SK-N-SH (cell line): ENCODE results near the gene THOC6. TPM values are rescaled to one million over a fixed set of nuclear protein-coding genes. Genes with fewer than 3 reads are reported as not detected.

Source experiments
- CTCF ChIA-PET: fragments of 300-600, 350-600 bp; formaldehyde crosslinking; extraction: SDS; loops from one replicate; lab custom pipeline; 2021; lab: Yijun Ruan, JAX
- POLR2A ChIA-PET: fragments of 350-600 bp; sonication (Branson Sonifier 250); formaldehyde crosslinking; extraction: SDS; loops from one replicate; lab custom pipeline; 2020; ENCODE audit warnings: antibody characterized with exemption, inconsistent platforms; lab: Yijun Ruan, JAX
- DNase-seq: peaks from one replicate; pipeline ENCODE4 v3.0.0; 2012
- H2AFZ ChIP-seq: fragments of 200-600 bp; sonication (generic); 2 replicates; pipeline ENCODE4 v1.8.1; 2016; ENCODE audit warnings: antibody characterized with exemption, mild to moderate bottlenecking, low read depth
- H3F3A ChIP-seq: fragments of 200-600 bp; sonication (generic); replicated peaks from 2 replicates; pipeline ENCODE3; 2016; ENCODE audit warnings: antibody characterized with exemption, mild to moderate bottlenecking; ENCODE audit not compliant: insufficient read depth
- H3K27ac ChIP-seq, 2 experiments: fragments of 200-500 bp in 1 of 2; fragments of 200-600 bp in 1 of 2; sonication (Bioruptor generic) in 1 of 2; sonication (generic), shearing (Covaris generic) in 1 of 2; 2 replicates each; pipeline versions ENCODE4 v1.5.1 to v1.6.1; 2014 to 2016; ENCODE audit warnings: low read depth in 2 of 2, inconsistent platforms in 1 of 2, low read length in 1 of 2, mild to moderate bottlenecking in 1 of 2, mixed read lengths in 1 of 2
- H3K27me3 ChIP-seq: fragments of 200-600 bp; sonication (generic), shearing (Covaris generic); 2 replicates; pipeline ENCODE4 v1.6.1; 2016; ENCODE audit warnings: mixed run types; ENCODE audit not compliant: insufficient read depth
- H3K36me3 ChIP-seq, 2 experiments: fragments of 200-500 bp in 1 of 2; fragments of 200-600 bp in 1 of 2; sonication (Bioruptor generic) in 1 of 2; sonication (generic) in 1 of 2; replicated peaks in 1 of 2; 2 replicates each; pipeline versions ENCODE3 to v1.5.1; 2014 to 2016; ENCODE audit warnings: low read length in 1 of 2, mild to moderate bottlenecking in 1 of 2; ENCODE audit not compliant: insufficient read depth in 2 of 2, control insufficient read depth in 1 of 2
- H3K4me1 ChIP-seq, 2 experiments: fragments of 200-500 bp in 1 of 2; fragments of 200-600 bp in 1 of 2; sonication (Bioruptor generic) in 1 of 2; sonication (generic), shearing (Covaris generic) in 1 of 2; 2 replicates each; pipeline versions ENCODE4 v1.5.1 to v1.6.1; 2014 to 2016; ENCODE audit warnings: low read depth in 1 of 2, low read length in 1 of 2, mixed run types in 1 of 2; ENCODE audit not compliant: insufficient read depth in 2 of 2, control insufficient read depth in 1 of 2
- H3K4me2 ChIP-seq: fragments of 200-600 bp; sonication (generic), shearing (Covaris generic); 2 replicates; pipeline ENCODE4 v1.6.1; 2017; ENCODE audit warnings: mixed run types
- H3K4me3 ChIP-seq, 2 experiments: fragments of 200-500 bp in 1 of 2; fragments of 200-600 bp in 1 of 2; sonication (Bioruptor generic) in 1 of 2; sonication (generic), shearing (Covaris generic) in 1 of 2; 2 replicates each; pipeline versions ENCODE4 v1.5.1 to v1.8.1; 2014 to 2016; ENCODE audit warnings: low read depth in 2 of 2, inconsistent platforms in 1 of 2, low read length in 1 of 2, mild to moderate bottlenecking in 1 of 2, mixed read lengths in 1 of 2, moderate library complexity in 1 of 2
- H3K79me2 ChIP-seq: fragments of 200-600 bp; sonication (generic); 2 replicates; pipeline ENCODE4 v1.8.1; 2017; ENCODE audit warnings: mild to moderate bottlenecking; ENCODE audit not compliant: insufficient read depth
- H3K9ac ChIP-seq: fragments of 200-600 bp; sonication (generic); 2 replicates; pipeline ENCODE4 v1.6.1; 2017; ENCODE audit warnings: mixed run types
- H3K9me2 ChIP-seq: fragments of 200-600 bp; sonication (generic); 2 replicates; pipeline ENCODE4 v1.6.1; 2017; ENCODE audit warnings: mixed run types
- H3K9me3 ChIP-seq: fragments of 200-600 bp; sonication (generic); 2 replicates; pipeline ENCODE4 v1.6.1; 2017; ENCODE audit warnings: mixed run types, mild to moderate bottlenecking, moderate library complexity
- H4K20me1 ChIP-seq: fragments of 200-600 bp; sonication (generic); 2 replicates; pipeline ENCODE4 v1.6.1; 2017; ENCODE audit warnings: mild to moderate bottlenecking, mixed run types; ENCODE audit not compliant: insufficient read depth
- CHD2 ChIP-seq: fragments of 150-350 bp; IDR thresholded peaks from 2 replicates; pipeline ENCODE4 v1.6.1; 2018; ENCODE audit warnings: low read length; ENCODE audit not compliant: partially characterized antibody
- FOXM1 ChIP-seq: IDR thresholded peaks from 2 replicates; pipeline ENCODE4 v1.4.0; 2012; ENCODE audit warnings: low read depth, mild to moderate bottlenecking
- GABPA ChIP-seq: IDR thresholded peaks from 2 replicates; pipeline ENCODE4 v1.4.0; 2012; ENCODE audit warnings: low read depth, mild to moderate bottlenecking
- GATA2 ChIP-seq: sonication (generic); formaldehyde crosslinking; IDR thresholded peaks from 2 replicates; pipeline ENCODE4 v1.5.0; 2020; ENCODE audit warnings: mild to moderate bottlenecking, missing genetic modification reagents
- JUND ChIP-seq: IDR thresholded peaks from 2 replicates; pipeline ENCODE4 v1.4.0; 2012
- MEF2A ChIP-seq: IDR thresholded peaks from 2 replicates; pipeline ENCODE4 v1.4.0; 2012; ENCODE audit warnings: low read depth, borderline replicate concordance
- NFIC ChIP-seq: IDR thresholded peaks from 2 replicates; pipeline ENCODE4 v1.4.0; 2012; ENCODE audit warnings: borderline replicate concordance
- RAD21 ChIP-seq: IDR thresholded peaks from 2 replicates; pipeline ENCODE4 v1.6.1; 2012; ENCODE audit warnings: mild to moderate bottlenecking, low read length
- RCOR1 ChIP-seq: fragments of 150-350 bp; IDR thresholded peaks from 2 replicates; pipeline ENCODE4 v1.6.1; 2017; ENCODE audit warnings: antibody characterized with exemption, low read length
- REST ChIP-seq: IDR thresholded peaks from 2 replicates; pipeline ENCODE4 v1.6.1; 2012; ENCODE audit warnings: mild to moderate bottlenecking, low read depth, low read length, moderate library complexity
- RFX5 ChIP-seq: IDR thresholded peaks from 2 replicates; pipeline ENCODE4 v1.6.1; 2012; ENCODE audit warnings: mild to moderate bottlenecking, improper control_type of control experiment, low read length
- RXRA ChIP-seq: IDR thresholded peaks from 2 replicates; pipeline ENCODE4 v1.4.0; 2012; ENCODE audit warnings: low read depth, mild to moderate bottlenecking, borderline replicate concordance
- SIN3A ChIP-seq: IDR thresholded peaks from 2 replicates; pipeline ENCODE4 v1.6.1; 2012; ENCODE audit warnings: low read depth, mild to moderate bottlenecking, low read length, moderate library complexity, borderline replicate concordance
- SMC3 ChIP-seq: IDR thresholded peaks from 2 replicates; pipeline ENCODE4 v1.6.1; 2012; ENCODE audit warnings: low read depth, low read length, improper control_type of control experiment
- TEAD4 ChIP-seq: IDR thresholded peaks from 2 replicates; pipeline ENCODE4 v1.4.0; 2012; ENCODE audit warnings: mild to moderate bottlenecking, borderline replicate concordance; ENCODE audit not compliant: insufficient read depth
- WGBS: methylation state at CpG from one replicate; pipeline ENCODE4 v1.1.6; 2017; ENCODE audit warnings: low lambda C conversion rate; 5-methylcytosine and 5-hydroxymethylcytosine counted together
- polyA plus RNA-seq, 3 experiments: library from polyadenylated mRNA; depleted of rRNA; stranded (reverse); fragments of >200 nt; gene quantifications; 2 replicates each; pipeline ENCODE4 v1.2.3, GENCODE V29; 2012

THOC6 gene
- polyA plus RNA-seq, 1 of the 3 experiments (the other 2 are of a cell fraction): 37.7 TPM

GRCh38 chr16:3014971-3015370, 8.9 kb upstream of the THOC6 start:
- H3K9me3 ChIP-seq: no peaks in the 10 kb centered on the region
- no peak for DNase-seq
- TF ChIP-seq REST (no peak), RCOR1 (no peak), FOXM1 (no peak)
- no peaks in the 10 kb centered on the region for H3F3A ChIP-seq
- H3K4me2 ChIP-seq: no peak overlapping the region
- ChIA-PET CTCF (interaction anchor here (1.0 kb wide), 1 partner anchor 88 kb away, joined by 3 read pairs; no protein-coding TSS in a partner anchor), POLR2A (no interaction called here)
- 97% methylated on average over 6 of the region's 6 CpGs for WGBS
- H4K20me1 ChIP-seq: no peaks in the 10 kb centered on the region
- H3K79me2 ChIP-seq: no peaks in the 10 kb centered on the region
- no peak overlapping the region for H3K27ac ChIP-seq
- no peaks in the 10 kb centered on the region for H3K9me2 ChIP-seq
- no peaks in the 10 kb centered on the region for H3K36me3 ChIP-seq
- H3K9ac ChIP-seq: no peak overlapping the region
- no peaks in the 10 kb centered on the region for H3K27me3 ChIP-seq
- no peak overlapping the region for H2AFZ ChIP-seq
- H3K4me3 ChIP-seq: no peak overlapping the region
- peaks cover 0 to 8% of the 10 kb centered on the region in 2 experiments; a peak in 1 of 4 replicates for H3K4me1 ChIP-seq

GRCh38 chr16:3015865-3016521, 7.8 kb upstream of the THOC6 start:
- peaks cover 0 to 12% of the 10 kb centered on the region in 2 experiments; a peak in 1 of 4 replicates for H3K4me1 ChIP-seq
- TF ChIP-seq REST (no peak), RFX5 (no peak), SIN3A (no peak), JUND (no peak), GABPA (no peak), SMC3 (no peak), MEF2A (no peak), CHD2 (no peak), RXRA (no peak), GATA2 (CRISPR knock-in tag) (no peak), TEAD4 (no peak), NFIC (no peak), FOXM1 (no peak), RAD21 (no peak)
- TF ChIP-seq, all 33 proteins: peak for 0
- H3K9me2 ChIP-seq: no peaks in the 10 kb centered on the region
- no peak overlapping the region for H3K4me2 ChIP-seq
- no peak overlapping the region for H2AFZ ChIP-seq
- H3K9me3 ChIP-seq: no peaks in the 10 kb centered on the region
- DNase-seq: no peak
- no peaks in the 10 kb centered on the region for H3K27me3 ChIP-seq
- peaks cover 5% of the 10 kb centered on the region for H3F3A ChIP-seq
- H3K9ac ChIP-seq: no peak overlapping the region
- WGBS: 86% methylated on average over 11 of the region's 13 CpGs
- ChIA-PET CTCF (interaction anchor here (8.5 kb wide), 1 partner anchor 15 kb away, joined by 111 read pairs; no protein-coding TSS in a partner anchor), POLR2A (no interaction called here)
- no peak overlapping the region for H3K4me3 ChIP-seq
- peaks cover 5% of the 10 kb centered on the region; the same call in 1 of the 2 replicates for H3K79me2 ChIP-seq
- H4K20me1 ChIP-seq: peaks cover under 1% of the 10 kb centered on the region; the same call in 1 of the 2 replicates
- H3K36me3 ChIP-seq: peaks cover 0 to under 1% of the 10 kb centered on the region in 2 experiments
- H3K27ac ChIP-seq: no peak overlapping the region
